Tibial nerve (tissue), 4 donors: Measurements from ENCODE around the gene ROBO3. TPM values are rescaled to one million over a fixed set of nuclear protein-coding genes. Genes with fewer than 3 reads are reported as not detected.

Experiments used
- DNase-seq, 2 donors: peaks; one replicate each; pipeline ENCODE4 v3.0.0-alpha.2; 2019; ENCODE audit warnings: low spot score in 2 of 2
- H3K27ac ChIP-seq, 4 donors: fragments of 200-600 bp; sonication (generic) in 3 of 4; one replicate each; pipeline ENCODE4 v1.5.1; 2017 to 2019; ENCODE audit warnings: mild to moderate bottlenecking in 1 of 4
- H3K27me3 ChIP-seq, 2 donors: fragments of 200-600 bp; sonication (generic) in 1 of 2; one replicate each; pipeline versions ENCODE4 v1.5.1 to v1.6.0; 2017 to 2019
- H3K36me3 ChIP-seq, 3 donors: fragments of 200-600 bp; sonication (generic); one replicate each; pipeline ENCODE4 v1.5.1; 2018 to 2019
- H3K4me1 ChIP-seq, 4 donors: fragments of 200-600 bp; sonication (generic) in 3 of 4; one replicate each; pipeline ENCODE4 v1.5.1; 2017 to 2019
- H3K4me3 ChIP-seq, 4 donors: fragments of 200-600 bp; sonication (generic) in 3 of 4; one replicate each; pipeline ENCODE4 v1.5.1; 2017 to 2019; ENCODE audit warnings: mild to moderate bottlenecking in 1 of 4, moderate library complexity in 1 of 4
- H3K9me3 ChIP-seq, 4 donors: fragments of 200-600 bp; sonication (generic) in 3 of 4; one replicate each; pipeline ENCODE4 v1.5.1; 2017 to 2019
- CTCF ChIP-seq, 5 experiments: fragments of 200-600 bp in 3 of 5; fragments of 450-650 bp in 2 of 5; sonication (generic) in 3 of 5; IDR thresholded peaks; one replicate each; pipeline ENCODE4 v1.5.1; 2016 to 2019; ENCODE audit warnings: antibody characterized with exemption in 5 of 5, mild to moderate bottlenecking in 3 of 5, moderate library complexity in 2 of 5
- EP300 ChIP-seq, 2 donors: sonication (generic); formaldehyde crosslinking; IDR thresholded peaks; one replicate each; pipeline ENCODE4 v1.6.1; 2017; ENCODE audit warnings: antibody characterized with exemption in 2 of 2, mild to moderate bottlenecking in 1 of 2
- POLR2A ChIP-seq, 2 donors: fragments of 450-650 bp; IDR thresholded peaks; one replicate each; pipeline ENCODE4 v1.6.1; 2017; ENCODE audit warnings: antibody characterized with exemption in 2 of 2, mild to moderate bottlenecking in 2 of 2, moderate library complexity in 2 of 2
- WGBS, 2 donors: methylation state at CpG; one replicate each; pipeline ENCODE4 v1.1.5; 2018; 5-methylcytosine and 5-hydroxymethylcytosine counted together
- total RNA-seq, 4 donors: library from RNA; depleted of rRNA; stranded (reverse); fragments of >200 nt; gene quantifications; one replicate each; pipeline ENCODE4 v1.1.0, GENCODE V29; 2016

ROBO3 gene
- total RNA-seq, 4 donors from 2014 or later, result 22.2 to 34.3 (median 24.8) TPM

- no peak overlapping the region for H3K4me3 ChIP-seq
- 7 to 10% methylated on average over 48 to 59 of the region's 63 CpGs for WGBS, 2 donors
- no peak for TF ChIP-seq EP300 (IDR thresholded peaks at IDR 0.05)
- TF ChIP-seq CTCF (IDR thresholded peaks at IDR 0.05), result no peak
- TF ChIP-seq POLR2A (IDR thresholded peaks at IDR 0.05), result no peak
- peaks cover 0 to 50% (median 28%) of the 10 kb centered on the region in 4 donors for H3K4me1 ChIP-seq
- H3K36me3 ChIP-seq, result no peaks in the 10 kb centered on the region
- no peak overlapping the region for H3K27ac ChIP-seq
- peaks cover 1 to 100% of the 10 kb centered on the region in 2 donors for H3K27me3 ChIP-seq
- no peaks in the 10 kb centered on the region for H3K9me3 ChIP-seq
- no peak for DNase-seq
These were observed 3.4 kb downstream of the ROBO3 start for GRCh38 chr11:124868331-124869274.

GRCh38 chr11:124869331-124869730 is 4.1 kb downstream of the ROBO3 start:
- Histone ChIP-seq H3K4me1 (peaks cover 0 to 46% (median 26%) of the 10 kb centered on the region in 4 donors), H3K27me3 (peaks cover 0 to 100% of the 10 kb centered on the region in 2 donors)
- TF ChIP-seq CTCF (IDR thresholded peaks at IDR 0.05) (no peak), EP300 (IDR thresholded peaks at IDR 0.05) (no peak), POLR2A (IDR thresholded peaks at IDR 0.05) (no peak)

GRCh38 chr11:124869856-124870387 is 4.7 kb downstream of the ROBO3 start:
- Histone ChIP-seq H3K4me3 (no peak overlapping the region), H3K27ac (no peak overlapping the region), H3K4me1 (peaks cover 0 to 42% (median 24%) of the 10 kb centered on the region in 4 donors), H3K36me3 (no peaks in the 10 kb centered on the region), H3K27me3 (peaks cover 0 to 94% of the 10 kb centered on the region in 2 donors), H3K9me3 (no peaks in the 10 kb centered on the region)
- WGBS, 2 donors, result 59 to 60% methylated on average over 10 to 14 of the region's 14 CpGs
- DNase-seq, result no peak
- no peak for TF ChIP-seq POLR2A (IDR thresholded peaks at IDR 0.05)
- no peak for TF ChIP-seq CTCF (IDR thresholded peaks at IDR 0.05)
- TF ChIP-seq EP300 (IDR thresholded peaks at IDR 0.05), result no peak

More at GRCh38 chr11:124869331-124869730, 4.1 kb downstream of the ROBO3 start:
- Histone ChIP-seq H3K27ac (no peak overlapping the region), H3K4me3 (no peak overlapping the region), H3K9me3 (no peaks in the 10 kb centered on the region), H3K36me3 (no peaks in the 10 kb centered on the region)
- DNase-seq, result no peak
- WGBS, 2 donors, result 3 to 6% methylated on average over 16 of the region's 16 CpGs

GRCh38 chr11:124870430-124870829 is 5.2 kb downstream of the ROBO3 start:
- Histone ChIP-seq H3K4me1 (peaks cover 0 to 38% (median 20%) of the 10 kb centered on the region in 4 donors), H3K4me3 (no peak overlapping the region), H3K36me3 (no peaks in the 10 kb centered on the region), H3K27ac (no peak overlapping the region), H3K27me3 (peaks cover 0 to 89% of the 10 kb centered on the region in 2 donors), H3K9me3 (no peaks in the 10 kb centered on the region)
- no peak for DNase-seq
- WGBS, 2 donors, result 56 to 72% methylated on average over 7 of the region's 7 CpGs
- TF ChIP-seq POLR2A (IDR thresholded peaks at IDR 0.05), result no peak
- no peak for TF ChIP-seq CTCF (IDR thresholded peaks at IDR 0.05)
- no peak for TF ChIP-seq EP300 (IDR thresholded peaks at IDR 0.05)

- TF ChIP-seq CTCF (IDR thresholded peaks at IDR 0.05) (no peak), POLR2A (IDR thresholded peaks at IDR 0.05) (no peak), EP300 (IDR thresholded peaks at IDR 0.05) (no peak)
- WGBS, 2 donors, result 57 to 73% methylated on average over 8 of the region's 8 CpGs
- Histone ChIP-seq H3K4me3 (no peak overlapping the region), H3K4me1 (peaks cover 0 to 36% (median 8%) of the 10 kb centered on the region in 4 donors), H3K27me3 (peaks cover 0 to 70% of the 10 kb centered on the region in 2 donors), H3K27ac (no peak overlapping the region), H3K36me3 (no peaks in the 10 kb centered on the region), H3K9me3 (no peaks in the 10 kb centered on the region)
- DNase-seq, result no peak
These were observed 7.0 kb downstream of the ROBO3 start for GRCh38 chr11:124872280-124872679.
